Measurements from ENCODE around the gene SLC6A5. TPM values are rescaled to one million over a fixed set of nuclear protein-coding genes. Genes with fewer than 3 reads are reported as not detected.

Gene SLC6A5
- total RNA-seq = not detected in 2 replicates

GRCh38 chr11:20599221-20600019, at the start of gene SLC6A5:
Gene SLC6A5, plus strand, starts transcription at chr11:20599608. Its CDS starts 65 bp downstream, at chr11:20599673.

GRCh38 chr11:20668844-20669819, 69.7 kb downstream of the SLC6A5 start, which contains the start of gene NELL1:
Gene NELL1, plus strand, starts transcription at chr11:20669586.

Other genes starting within 250 kb of the SLC6A5 start
- 39.3 and 46.3 TPM in 2 replicates for gene HTATIP2, start 235.9 kb upstream of the SLC6A5 start, total RNA-seq
- gene PRMT3, start 211.9 kb upstream of the SLC6A5 start, total RNA-seq = 9.0 and 13.2 TPM in 2 replicates
- 6.3 TPM in 1 of 2 replicates, not detected in the other for gene NELL1, start 70.0 kb downstream of the SLC6A5 start, total RNA-seq

All from placental epithelial cell (primary cell).